ENCODE data around the gene CBLB. TPM values are rescaled to one million over a fixed set of nuclear protein-coding genes. Genes with fewer than 3 reads are reported as not detected.

CBLB gene
- total RNA-seq, 1 experiment from 2014 or later = 26.2 TPM

DNA sequence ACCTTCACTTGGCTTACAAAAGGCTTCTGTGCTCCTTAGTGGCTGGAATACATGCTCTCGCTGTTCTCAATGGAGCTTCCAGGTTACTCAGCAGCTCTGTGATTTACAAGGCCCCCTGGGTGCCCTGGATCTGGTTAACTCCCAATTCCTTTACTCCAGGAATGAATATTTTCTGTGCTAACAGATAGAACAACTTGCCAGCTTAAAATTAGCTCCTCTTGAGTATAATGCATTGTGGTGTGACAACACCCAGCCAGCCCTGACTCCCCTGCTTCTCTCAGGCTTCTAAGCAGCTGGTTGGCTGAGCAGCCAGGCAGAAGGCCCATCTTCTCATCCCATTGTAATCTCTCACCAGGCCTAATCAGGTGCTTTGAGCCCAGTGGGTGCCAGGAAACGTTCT is 255.7 kb downstream of the CBLB start:
- TF ChIP-seq, protein P1, sequence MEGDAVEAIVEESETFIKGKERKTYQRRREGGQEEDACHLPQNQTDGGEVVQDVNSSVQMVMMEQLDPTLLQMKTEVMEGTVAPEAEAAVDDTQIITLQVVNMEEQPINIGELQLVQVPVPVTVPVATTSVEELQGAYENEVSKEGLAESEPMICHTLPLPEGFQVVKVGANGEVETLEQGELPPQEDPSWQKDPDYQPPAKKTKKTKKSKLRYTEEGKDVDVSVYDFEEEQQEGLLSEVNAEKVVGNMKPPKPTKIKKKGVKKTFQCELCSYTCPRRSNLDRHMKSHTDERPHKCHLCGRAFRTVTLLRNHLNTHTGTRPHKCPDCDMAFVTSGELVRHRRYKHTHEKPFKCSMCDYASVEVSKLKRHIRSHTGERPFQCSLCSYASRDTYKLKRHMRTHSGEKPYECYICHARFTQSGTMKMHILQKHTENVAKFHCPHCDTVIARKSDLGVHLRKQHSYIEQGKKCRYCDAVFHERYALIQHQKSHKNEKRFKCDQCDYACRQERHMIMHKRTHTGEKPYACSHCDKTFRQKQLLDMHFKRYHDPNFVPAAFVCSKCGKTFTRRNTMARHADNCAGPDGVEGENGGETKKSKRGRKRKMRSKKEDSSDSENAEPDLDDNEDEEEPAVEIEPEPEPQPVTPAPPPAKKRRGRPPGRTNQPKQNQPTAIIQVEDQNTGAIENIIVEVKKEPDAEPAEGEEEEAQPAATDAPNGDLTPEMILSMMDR (IDR thresholded peaks at IDR 0.05; ENCODE audit: unreplicated experiment) = no peak
- no peaks in the 10 kb centered on the region for H3K9me3 Mint-ChIP-seq (ENCODE audit: low read depth, unreplicated experiment)
- peaks cover 6% of the 10 kb centered on the region for H3K36me3 Mint-ChIP-seq (ENCODE audit: insufficient read depth, unreplicated experiment)
- CTCF ChIA-PET = no interaction called here
- H3K4me3 Mint-ChIP-seq (ENCODE audit: low read depth, unreplicated experiment) = no peak overlapping the region
- no peaks in the 10 kb centered on the region for H3K27me3 Mint-ChIP-seq (ENCODE audit: unreplicated experiment)
- no peak overlapping the region for H3K27ac Mint-ChIP-seq (ENCODE audit: unreplicated experiment)
- peaks cover 19% of the 10 kb centered on the region for H3K4me1 Mint-ChIP-seq (ENCODE audit: low read depth, unreplicated experiment)
- intact Hi-C loops (cut with micrococcal nuclease; ENCODE audit: unreplicated experiment) = no loop called here
- no peak for DNase-seq
- BruUV-seq (replicated peaks) = no TSS peak

DNA sequence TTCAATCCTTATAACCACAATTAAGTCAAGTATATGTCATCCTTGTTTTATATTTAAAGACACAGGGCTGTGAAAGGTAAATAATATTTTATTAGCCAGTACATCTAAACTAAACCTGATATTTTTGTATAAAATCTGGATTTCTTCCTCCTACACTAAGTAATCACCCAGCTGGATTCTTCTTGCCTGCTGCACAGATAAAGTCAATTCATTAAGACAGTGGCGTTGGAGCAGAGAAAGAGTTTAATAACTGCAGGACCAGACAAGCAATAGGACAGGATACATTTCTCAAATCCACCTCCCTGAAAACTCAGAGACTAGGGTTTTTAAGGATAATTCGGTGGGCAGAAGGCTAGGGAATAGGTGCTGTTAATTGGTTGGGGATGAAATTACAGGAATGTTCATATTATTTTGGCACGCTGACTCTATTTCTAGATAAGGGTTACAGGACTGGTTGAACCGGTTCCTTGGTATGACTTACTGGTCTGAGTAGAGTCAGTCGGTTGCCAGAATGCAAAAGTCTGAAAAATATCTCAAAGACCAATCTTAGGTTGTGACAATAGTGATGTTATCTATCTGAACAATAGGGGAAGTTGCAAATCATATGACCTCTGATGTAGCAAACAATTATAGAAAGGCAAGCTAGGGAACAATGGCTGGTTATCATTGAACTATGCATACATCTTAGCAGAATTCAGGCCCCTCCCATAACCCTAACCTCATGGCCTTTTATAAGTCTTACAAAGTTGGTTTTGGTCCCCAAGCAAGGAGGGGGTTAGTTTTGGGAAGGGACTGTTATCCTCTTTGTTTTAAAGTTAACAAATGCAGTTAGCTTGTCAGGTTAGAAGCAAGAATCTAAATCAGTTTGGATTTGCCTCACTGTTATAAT is 257.3 kb downstream of the CBLB start:
- no peak overlapping the region for H3K4me3 Mint-ChIP-seq (ENCODE audit: low read depth, unreplicated experiment)
- CTCF ChIA-PET = no interaction called here
- peak; percentile 60 for DNase-seq
- TF ChIP-seq, protein P1 (IDR thresholded peaks at IDR 0.05; ENCODE audit: unreplicated experiment) = no peak
- peaks cover 6% of the 10 kb centered on the region for H3K36me3 Mint-ChIP-seq (ENCODE audit: insufficient read depth, unreplicated experiment)
- BruUV-seq (replicated peaks) = no TSS peak
- H3K9me3 Mint-ChIP-seq (ENCODE audit: low read depth, unreplicated experiment) = no peaks in the 10 kb centered on the region
- intact Hi-C loops (cut with micrococcal nuclease; ENCODE audit: unreplicated experiment) = no loop called here
- H3K4me1 Mint-ChIP-seq (ENCODE audit: low read depth, unreplicated experiment) = peaks cover 19% of the 10 kb centered on the region
- peak overlapping the region; percentile 73 for H3K27ac Mint-ChIP-seq (ENCODE audit: unreplicated experiment)
- H3K27me3 Mint-ChIP-seq (ENCODE audit: unreplicated experiment) = no peaks in the 10 kb centered on the region

DNA sequence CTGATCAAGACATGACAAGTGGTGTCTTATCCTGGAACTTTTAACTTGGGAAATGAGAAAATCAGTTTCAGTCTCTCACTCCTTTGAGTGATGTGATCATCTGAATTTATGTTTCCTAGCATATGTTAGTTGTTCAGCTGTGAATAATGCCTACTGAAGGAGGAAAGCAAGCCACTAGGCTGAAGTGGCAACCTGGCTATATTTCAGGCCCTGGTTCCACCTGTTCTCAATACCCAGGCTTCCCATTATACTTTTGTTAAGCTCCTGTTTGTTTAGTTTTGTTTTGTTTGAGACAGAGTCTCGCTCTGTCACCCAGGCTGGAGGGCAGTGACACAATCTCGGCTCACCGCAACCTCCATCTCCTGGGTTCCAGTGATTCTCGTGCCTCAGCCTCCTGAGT is 258.3 kb downstream of the CBLB start:
- Mint-ChIP-seq H3K9me3 (ENCODE audit: low read depth, unreplicated experiment) (no peaks in the 10 kb centered on the region), H3K4me1 (ENCODE audit: low read depth, unreplicated experiment) (peaks cover 19% of the 10 kb centered on the region), H3K27ac (ENCODE audit: unreplicated experiment) (no peak overlapping the region), H3K4me3 (ENCODE audit: low read depth, unreplicated experiment) (no peak overlapping the region), H3K36me3 (ENCODE audit: insufficient read depth, unreplicated experiment) (peaks cover 6% of the 10 kb centered on the region), H3K27me3 (ENCODE audit: unreplicated experiment) (no peaks in the 10 kb centered on the region)
- CTCF ChIA-PET = no interaction called here
- TF ChIP-seq, protein P1 (IDR thresholded peaks at IDR 0.05; ENCODE audit: unreplicated experiment) = no peak
- intact Hi-C loops (cut with micrococcal nuclease; ENCODE audit: unreplicated experiment) = no loop called here
- BruUV-seq (replicated peaks) = no TSS peak
- DNase-seq = no peak

DNA sequence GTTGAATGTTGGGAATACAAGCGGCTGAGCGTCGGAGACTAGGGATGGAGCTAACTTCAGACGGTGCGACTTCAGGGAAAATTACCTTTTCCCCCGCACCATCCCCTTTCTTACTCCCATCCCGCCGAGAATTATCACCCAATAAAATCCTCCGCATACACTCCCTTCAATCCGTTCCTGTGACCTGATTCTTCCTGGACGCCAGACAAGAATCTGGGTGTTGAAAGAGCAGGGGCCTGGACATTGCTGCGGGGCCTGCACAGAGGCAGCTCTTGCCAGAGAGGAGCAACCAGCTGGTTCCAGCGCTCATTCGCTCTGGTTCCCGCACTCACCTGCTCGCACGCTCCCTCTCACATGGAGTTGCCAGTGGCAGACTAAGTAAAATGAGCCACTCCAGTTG is 260.2 kb downstream of the CBLB start:
- no peak for DNase-seq
- Mint-ChIP-seq H3K27me3 (ENCODE audit: unreplicated experiment) (no peaks in the 10 kb centered on the region), H3K36me3 (ENCODE audit: insufficient read depth, unreplicated experiment) (peaks cover 6% of the 10 kb centered on the region), H3K27ac (ENCODE audit: unreplicated experiment) (no peak overlapping the region), H3K4me3 (ENCODE audit: low read depth, unreplicated experiment) (no peak overlapping the region), H3K4me1 (ENCODE audit: low read depth, unreplicated experiment) (peaks cover 11% of the 10 kb centered on the region), H3K9me3 (ENCODE audit: low read depth, unreplicated experiment) (no peaks in the 10 kb centered on the region)
- no TSS peak for BruUV-seq (replicated peaks)
- CTCF ChIA-PET = no interaction called here
- intact Hi-C loops (cut with micrococcal nuclease; ENCODE audit: unreplicated experiment) = no loop called here
- TF ChIP-seq, protein P1 (IDR thresholded peaks at IDR 0.05; ENCODE audit: unreplicated experiment) = no peak
